Measurements from ENCODE around the gene ANKRD33B.
"Not testable (repeated sequence)": the region's sequence is repeated elsewhere in the genome, so short reads cannot be mapped to it uniquely, and the experiment has no call there.

Gene ANKRD33B

DNA sequence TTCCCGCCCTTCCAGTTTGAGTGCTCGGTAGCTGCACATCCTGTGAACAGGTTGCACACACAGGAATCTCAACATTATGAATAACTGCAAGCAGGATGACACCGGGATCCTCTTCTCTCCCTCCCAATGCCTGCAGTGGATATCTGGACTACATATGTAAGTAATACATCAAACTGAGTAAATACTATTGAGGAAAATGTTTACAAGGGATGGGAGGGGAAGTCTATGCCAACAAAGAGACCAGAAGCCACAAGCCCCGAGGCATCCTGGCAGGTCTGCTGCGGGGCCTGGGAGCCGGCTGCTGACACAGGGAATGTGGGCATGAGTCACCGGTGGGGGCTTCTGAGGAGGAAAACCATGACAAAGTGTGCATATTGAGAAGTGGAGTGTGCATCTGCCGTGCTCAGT is 8.6 kb upstream of the ANKRD33B start:
- intact Hi-C loops (cut with DNase I) = no loop called here
- DNase-seq = peak in 1 of 10 donors; percentile 69

DNA sequence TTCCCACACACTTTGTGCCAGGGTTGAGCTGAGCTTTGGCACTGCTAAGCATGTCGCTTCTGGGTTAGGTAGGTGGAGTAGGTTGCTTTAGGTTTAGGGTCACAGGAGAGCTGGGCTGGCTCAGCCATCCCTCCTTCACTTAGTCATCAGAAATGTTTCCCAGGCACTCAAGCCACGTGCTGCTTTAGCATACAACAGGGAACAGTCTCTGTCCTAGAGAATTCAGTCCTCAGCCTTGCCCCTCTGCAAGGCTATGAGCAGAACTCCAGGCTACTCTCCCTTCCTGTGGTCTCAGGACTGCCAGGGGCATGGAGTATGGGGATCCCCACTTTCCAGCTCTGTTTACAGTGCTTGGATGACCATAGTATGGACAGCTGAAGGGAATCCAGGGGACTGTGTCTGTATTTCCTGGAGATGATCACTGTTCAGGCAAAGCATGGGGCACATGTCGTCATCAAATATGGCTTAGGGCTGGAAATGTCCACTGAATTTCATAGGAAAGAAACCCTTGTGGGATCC is 7.5 kb upstream of the ANKRD33B start:
- intact Hi-C loops (cut with DNase I) = no loop called here
- DNase-seq = peak in 1 of 10 donors; percentile 22

DNA sequence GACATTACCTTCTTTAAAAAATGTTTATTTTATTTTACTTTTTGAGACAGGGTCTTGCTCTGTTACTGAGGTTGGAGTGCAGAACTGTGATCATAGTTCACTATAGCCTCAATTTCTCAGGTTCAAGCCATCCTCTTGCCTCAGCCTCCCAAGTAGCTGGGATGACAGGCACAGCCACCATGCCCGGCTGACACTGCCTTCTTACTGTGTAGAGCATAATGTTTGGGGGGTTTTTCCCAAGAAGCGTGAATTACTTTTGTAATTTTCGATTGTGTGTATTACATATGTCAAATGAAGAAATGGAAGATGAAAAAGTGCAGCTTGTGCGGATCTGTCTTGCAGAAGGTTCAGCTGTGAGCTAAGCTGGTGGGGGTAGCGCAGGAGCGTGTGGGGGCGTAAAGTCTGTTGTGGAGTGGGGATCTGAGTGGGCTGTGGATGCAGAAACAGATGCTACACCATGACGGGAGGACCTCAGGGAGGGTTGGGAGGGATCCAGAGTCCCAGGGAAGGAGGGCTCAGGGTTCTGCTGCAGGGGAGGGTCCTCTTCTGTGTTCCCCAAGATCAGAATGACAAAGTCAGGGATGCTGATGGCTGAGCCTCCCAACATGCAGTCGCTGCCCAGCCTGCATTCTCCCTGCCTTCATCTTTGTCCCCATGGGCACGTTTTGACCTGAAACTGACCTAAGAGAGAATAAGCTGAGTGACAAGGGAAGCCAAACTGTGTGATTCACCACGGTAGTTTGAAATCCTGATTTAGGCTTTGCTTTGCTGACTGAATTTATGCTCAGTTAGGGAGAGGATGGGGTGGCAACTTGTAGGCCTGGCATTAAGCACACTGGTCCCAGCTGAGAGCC is 6.8 kb upstream of the ANKRD33B start:
- DNase-seq = peak in 1 of 10 donors; percentile 88
- intact Hi-C loops (cut with DNase I) = no loop called here

DNA sequence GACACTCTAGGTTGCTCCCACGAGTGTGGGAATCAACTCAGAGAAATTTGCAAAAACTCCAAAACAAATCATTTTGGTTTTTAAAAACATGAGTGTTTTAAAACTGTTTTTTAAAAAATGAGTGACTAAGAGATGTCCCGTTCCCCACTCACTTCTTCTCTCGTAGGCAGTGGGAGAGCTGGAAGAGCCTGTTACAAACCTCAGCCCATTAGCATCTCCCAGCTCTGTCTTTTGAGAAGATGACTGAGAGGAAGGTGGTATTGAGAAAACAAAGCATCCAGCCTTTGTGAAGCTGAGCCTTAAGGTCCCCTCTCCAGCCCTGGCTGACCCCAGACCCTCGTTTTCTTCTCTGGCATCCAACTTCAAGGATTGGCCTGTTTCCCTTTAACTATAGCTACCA is 4.7 kb upstream of the ANKRD33B start:
- intact Hi-C loops (cut with DNase I) = no loop called here
- no peak for DNase-seq

DNA sequence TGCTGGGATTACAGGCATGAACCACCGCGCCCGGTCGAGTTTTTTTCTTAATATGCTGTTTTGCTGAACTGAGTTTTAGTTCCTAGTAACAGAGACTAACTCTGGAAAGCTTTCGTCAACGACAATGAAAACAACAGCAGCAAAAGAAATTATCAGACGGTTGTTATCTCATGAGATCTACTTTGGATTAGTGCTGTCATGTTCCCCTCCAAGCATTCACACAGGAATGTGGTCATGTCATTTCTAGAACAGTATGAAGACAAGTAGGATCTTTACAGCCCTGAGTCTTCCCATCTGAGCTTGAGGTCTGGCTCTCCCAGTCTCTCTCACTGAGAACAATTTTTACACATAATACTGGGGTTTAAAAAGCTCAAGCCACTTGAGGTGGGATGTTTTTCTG is 4.0 kb upstream of the ANKRD33B start:
- intact Hi-C loops (cut with DNase I) = no loop called here
- no peak for DNase-seq

DNA sequence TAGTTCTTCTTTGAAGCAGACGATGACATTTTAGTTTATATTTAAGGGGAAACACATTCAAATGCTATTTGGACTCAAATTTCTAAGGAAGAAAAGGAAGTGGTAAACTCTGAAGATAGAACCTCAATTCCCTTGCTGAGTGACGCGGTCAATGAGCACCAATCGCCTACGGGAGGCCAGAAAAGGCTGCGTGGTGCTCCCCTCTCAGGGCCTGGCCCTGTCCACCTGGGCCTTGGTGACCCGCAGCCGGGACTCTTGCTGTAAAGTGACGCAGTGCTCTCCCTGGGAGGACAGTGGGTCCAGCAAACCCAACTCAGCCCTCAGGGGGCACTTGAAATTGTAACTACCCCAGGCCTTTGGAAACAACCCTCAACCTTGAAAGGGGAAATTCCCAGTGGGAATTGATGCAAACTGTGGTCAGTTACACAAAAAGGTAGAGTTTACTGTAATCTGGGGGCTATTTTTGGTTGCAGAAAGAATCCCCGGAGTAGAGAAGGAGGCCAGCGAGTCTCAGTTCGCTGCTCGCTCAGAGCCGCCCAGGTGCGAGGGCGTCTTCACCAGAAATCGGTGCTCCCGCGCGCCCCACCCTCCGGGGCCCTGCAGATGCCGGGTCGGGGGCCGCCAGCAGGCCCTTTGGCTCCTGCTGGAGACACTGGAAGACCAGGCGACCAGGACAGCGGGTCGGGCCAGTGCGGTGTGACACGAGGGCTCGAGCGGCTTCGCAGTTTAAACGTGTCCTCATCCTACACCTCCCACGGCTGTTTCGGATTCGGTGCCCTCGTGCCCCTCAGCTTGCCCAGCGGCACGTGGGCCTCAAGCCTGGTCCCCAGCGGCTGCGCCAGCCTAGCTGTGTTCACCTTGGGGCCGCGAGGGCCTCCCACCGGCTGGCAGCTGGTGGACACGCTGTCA is 1.4 kb upstream of the ANKRD33B start:
- no peak for DNase-seq
- intact Hi-C loops (cut with DNase I) = no loop called here

DNA sequence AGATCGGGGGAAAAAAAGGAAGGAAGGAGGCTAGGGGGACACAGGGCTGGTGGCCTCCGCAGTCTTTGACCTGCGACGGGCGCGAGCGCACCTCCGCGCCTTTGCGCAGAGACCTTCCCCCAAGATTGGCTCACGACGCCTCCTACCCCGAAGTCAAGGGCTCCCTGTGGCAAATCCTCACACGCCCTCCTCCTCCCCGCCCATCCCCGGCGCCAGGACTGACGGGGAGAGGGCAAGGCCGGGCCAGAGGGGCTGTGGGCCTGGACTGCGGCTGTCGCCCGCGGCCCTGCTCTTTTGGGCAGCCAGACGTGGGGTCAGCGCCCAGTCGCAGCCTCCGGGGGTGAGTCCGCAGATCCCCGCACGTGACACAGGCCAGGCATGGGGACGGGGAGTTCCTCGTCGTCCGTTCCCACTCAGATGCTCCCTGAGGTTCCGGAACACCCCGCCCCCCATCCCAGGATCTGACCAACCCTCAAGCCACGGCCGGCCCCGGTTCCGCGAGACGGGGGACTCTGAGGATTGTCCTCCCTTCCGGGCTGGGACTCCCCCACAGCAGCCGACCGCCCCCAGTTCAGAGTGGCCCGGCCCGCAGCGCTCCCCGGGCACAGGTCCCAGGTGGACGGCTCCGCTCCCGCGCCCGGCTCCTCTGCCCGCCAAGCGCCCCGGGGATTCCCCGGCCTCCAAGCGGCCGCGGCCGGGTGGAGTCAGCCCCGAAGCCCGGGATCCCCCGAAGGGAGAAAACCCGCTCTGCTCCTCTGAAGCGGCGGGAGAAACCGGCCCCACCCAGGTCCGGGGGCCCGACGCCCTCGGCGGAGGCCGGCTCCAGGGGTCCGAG is 543 bp upstream of the ANKRD33B start:
- no peak for DNase-seq

DNA sequence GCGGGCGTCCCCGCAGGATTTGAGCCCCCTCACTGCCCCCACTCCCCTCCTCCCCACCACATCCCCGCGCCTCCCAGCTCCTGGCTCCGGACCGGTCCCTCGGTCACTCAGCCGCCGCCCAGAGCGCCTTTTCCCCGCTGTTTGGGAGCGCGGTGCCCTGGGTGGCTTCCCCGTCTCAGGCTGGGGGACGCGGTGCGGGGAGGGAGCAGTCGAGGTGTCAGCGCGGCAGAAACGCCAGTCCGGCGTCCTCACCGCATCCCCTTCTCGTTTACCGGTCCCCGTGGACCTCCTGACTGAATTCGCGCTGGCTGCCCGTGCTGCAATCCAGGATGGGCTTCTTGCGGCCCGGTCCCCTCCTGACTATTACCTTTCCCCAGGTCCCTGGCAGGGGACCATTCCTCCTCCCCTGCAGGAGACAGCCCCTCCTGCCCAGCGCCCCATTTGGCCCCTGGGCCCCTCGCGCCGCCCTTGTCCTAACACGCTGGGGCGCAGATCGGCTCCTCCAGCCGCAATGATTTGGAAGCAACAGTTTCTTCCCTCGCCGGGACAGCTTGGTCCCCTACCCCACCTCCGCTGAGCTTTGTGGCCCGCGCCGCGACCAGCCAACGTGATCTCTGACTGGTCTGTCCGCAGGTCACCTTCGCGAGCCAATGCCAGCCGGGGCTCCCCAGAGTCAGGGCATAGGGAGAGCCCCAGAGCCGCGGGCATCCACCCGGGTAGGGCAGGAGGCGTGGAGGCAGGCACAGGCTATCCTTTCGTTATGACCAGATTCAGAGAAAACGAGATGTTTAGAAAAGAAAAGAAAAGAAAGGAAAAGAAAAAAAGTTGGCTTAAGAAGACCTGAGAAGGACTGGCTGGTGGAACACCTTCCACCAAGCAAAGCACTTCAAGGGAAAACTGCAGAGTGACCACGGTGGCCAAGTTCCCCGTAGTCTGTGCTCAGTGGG is 1.2 kb downstream of the ANKRD33B start:
- intact Hi-C loops (cut with DNase I) = no loop called here
- DNase-seq = peak in 1 of 10 donors; percentile 90

More for the DNA sequence above, 543 bp upstream of the ANKRD33B start:
- intact Hi-C loops (cut with DNase I) = no loop called here

DNA sequence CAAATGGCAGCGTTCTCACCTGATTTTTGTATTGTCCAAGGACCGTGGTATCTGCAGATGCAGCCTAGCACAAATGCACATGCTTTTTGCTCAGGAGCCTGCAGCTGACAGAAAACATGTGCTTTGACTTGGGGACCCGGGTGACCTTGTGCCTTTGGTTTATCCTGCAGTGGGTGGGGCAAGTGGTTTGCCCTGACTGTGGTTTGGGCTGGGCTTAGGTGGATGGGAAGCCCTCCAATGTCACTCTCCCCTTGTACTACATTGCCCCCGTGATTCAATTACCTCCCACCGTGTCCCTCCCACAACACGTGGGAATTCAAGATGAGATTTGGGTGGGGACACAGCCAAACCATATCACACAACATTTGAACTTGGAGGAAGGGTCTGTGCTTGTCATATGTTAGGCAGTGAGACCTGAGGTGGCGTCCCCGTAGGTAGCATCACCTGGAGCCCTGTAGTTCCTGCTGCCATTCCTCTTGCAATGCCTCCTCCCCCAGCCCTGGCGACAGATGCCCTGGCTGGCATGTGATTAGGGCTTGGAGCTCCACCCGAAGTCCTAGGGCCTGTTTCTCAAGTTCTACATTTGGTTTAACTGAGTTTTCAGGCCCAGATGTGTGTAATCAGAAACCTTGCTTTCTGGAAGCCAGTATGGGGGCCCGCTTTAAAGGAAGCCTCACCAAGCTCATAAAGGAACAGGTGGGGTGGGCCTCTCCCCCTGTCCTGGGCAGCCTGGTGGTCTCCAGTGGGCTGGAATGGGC is 2.1 kb downstream of the ANKRD33B start:
- peak in 2 of 10 donors; percentile 39 to 91 for DNase-seq
- intact Hi-C loops (cut with DNase I) = no loop called here

DNA sequence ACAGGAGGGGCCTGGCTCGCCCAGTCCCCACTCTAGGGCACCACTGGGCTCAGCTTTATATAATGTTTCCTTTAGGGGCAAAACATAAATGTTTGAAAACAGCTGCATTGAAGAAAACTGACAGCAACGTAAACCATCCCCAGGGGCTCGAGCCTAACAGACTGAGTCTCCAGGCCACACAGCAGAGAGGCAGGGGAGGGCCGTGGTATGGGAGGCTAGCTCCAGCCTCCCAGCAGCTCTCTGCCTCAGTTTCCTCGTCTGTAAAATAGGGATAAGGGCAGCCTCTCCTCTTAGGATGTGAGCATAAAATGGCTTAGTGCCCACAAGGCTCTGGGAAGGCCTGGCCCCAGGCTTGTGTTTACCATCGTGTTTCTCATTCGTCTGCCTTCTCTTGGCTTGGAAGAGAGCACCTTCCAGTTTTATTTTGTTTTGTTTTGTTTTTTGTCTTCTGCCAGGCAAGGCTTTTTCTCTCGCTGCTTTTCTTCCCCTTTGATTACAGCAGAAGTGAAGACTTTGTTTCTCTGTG is 2.7 kb downstream of the ANKRD33B start:
- no peak for DNase-seq
- intact Hi-C loops (cut with DNase I) = no loop called here

DNA sequence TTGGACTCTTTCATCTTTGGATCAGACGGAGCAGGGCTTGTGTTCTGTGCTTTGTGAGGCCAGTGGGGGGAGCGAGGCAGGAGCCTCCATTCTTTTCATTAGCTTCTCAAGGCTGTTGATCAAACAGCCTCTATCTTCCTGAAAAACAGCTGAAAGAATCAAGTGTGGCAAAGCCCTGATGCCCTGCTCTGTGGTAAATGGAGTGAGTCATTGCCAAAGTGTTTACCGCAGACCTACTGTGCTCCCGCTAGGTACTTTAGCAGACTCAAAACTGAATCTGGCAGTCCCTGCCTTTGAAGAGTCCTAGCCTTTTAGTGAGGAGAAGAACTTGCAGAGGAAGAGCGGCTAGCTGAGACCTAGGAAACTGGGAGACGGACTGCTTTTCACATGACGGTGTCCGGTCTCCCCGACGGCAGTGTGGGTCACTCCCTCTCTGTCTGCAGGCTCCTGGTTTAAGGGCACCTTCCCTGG is 3.3 kb downstream of the ANKRD33B start:
- DNase-seq = no peak
- intact Hi-C loops (cut with DNase I) = no loop called here

DNA sequence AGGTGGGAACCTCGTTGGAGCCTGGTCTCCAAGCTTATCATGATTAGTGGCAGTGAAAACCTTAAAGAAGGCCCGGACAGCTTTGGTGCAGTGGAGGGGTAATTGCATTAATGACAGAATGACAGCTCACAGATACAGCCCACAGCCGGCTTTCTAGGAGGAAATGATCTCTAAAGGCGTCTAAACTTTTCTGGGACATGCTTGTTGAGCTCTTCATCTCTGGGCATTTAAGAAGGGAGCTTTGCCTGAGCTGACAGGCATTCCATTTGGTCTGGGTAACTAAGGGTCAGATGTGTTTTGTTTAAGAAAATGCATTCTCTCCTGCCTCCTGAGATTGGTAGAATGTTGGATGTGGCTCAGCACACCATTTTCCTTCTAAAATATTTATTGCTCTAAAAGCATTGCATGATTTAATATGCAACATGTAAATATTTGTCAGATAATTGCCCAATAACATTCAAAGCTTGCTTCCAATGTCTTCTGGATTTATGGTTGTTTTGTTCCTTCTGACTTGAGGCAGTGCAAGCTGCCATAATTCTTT is 4.0 kb downstream of the ANKRD33B start:
- intact Hi-C loops (cut with DNase I) = no loop called here
- no peak for DNase-seq

DNA sequence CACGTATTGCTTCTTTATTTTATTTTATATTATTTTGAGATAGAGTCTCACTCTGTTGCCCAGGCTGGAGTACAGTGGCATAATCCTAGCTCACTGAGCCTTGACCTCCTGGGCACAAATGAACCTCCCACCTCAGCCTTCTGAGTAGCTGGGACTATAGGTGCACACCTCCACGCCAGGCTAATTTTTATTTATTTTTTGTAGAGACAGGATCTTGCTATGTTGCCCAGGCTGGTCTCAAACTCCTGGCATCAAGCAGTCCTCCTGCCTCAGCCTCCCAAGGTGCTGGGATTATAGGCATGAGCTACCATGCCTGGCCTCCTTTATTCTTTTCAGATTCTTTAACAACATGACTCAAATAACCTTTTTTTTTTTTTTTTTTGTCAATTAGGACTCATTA is 6.7 kb downstream of the ANKRD33B start:
- intact Hi-C loops (cut with DNase I); DNase-seq: not testable (repeated sequence)

DNA sequence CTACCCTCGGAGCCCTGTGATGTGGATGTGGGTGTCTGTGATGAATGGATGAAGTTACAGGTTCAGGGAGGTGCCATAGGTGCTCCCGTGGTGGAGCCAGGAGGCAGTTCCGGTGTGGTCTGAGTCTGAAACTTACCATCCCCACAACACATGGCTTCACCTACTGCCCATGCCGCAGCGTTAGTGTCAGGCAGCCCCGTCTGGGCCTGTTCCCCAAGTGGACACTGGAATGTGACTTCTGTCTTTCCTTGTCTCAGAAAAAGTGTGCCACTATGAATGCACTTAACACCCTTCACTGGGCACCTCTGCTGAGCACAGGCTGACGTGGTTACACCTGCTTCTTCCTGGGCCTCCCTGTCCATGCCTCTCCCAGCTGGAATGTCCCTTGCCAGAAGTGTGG is 8.6 kb downstream of the ANKRD33B start:
- peak in 1 of 10 donors; percentile 4 for DNase-seq
- intact Hi-C loops (cut with DNase I) = no loop called here

DNA sequence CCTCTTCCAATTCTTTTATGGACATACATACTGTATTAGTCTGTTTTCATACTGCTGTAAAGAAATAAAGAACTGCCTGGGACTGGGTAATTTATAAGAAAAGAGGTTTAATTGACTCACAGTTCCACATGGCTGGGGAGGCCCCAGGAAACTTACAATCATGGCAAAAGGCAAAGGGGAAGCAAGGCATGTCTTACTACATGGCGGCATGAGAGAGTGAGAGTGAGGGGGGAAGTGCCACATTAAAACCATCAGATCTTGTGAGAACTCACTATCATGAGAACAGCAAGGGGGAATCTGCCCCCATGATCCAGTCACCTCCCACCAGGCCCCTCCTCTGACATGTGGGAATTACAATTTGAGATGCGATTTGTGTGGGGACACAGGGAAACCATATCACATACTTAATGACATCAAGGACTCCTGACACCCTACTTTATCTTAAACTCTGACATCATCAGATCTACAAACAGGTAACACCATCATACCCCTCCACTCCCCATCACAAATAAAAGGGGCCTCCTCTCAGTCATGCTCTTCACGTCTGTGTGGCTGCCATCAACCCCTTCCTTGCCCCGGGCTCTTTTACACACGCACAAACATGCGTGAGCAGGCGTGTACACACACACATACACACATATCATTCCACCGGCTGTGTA is 9.7 kb downstream of the ANKRD33B start:
- no peak for DNase-seq
- intact Hi-C loops (cut with DNase I) = no loop called here

DNA sequence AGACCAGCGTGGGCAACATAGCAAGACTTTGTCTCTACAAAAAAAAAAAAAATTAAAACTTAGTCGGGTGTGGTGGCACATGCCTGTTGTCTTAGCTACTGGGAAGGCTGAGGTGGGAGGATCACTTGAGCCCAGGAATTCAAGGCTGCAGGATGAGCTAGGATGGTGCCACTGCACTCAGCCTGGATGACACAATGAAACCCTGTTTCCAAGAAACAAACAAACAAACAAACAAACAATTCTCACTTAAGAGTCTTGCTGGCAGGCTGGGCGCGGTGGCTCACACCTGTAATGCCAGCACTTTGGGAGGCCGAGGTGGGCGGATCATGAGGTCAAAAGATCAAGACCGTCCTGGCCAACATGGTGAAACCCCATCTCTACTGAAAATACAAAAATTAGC is 11.0 kb downstream of the ANKRD33B start:
- DNase-seq; intact Hi-C loops (cut with DNase I): not testable (repeated sequence)

DNA sequence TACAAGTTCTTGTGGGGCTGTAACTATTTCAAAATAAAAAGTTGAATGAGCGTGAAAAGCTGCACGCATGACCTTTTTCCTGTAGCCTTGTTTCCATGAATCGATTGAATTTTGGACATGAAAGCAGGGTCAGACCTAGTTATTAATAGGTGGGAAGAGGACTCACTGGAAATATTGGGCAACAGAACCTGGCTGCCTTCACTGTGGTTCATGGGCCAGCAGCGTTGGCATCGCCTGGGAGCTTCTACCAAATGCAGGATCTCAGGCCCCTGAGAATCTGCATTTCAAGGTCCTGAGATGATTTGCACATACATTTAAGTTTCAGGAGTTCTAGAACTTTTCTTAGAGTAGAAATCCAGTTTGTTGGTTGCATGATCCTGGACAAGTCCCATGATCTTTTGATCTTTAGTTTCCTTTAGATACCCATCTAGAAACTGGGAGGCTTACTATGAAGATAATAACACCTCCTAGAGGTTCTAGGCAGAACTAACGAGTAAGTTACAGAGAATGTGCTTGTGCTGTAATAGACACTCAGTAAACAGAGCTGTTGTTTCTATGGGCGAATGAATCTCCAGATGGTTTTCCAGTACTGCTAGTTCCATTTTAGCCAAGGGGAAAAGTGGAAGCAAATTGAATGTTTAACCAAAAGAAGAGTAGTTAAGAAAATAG is 12.4 kb downstream of the ANKRD33B start:
- DNase-seq = peak in 1 of 10 donors; percentile 54
- intact Hi-C loops (cut with DNase I) = no loop called here
